Retinal pigment epithelial cell (primary cell): ENCODE results near the gene TMCO1.
"Not testable (repeated sequence)": the region's sequence is repeated elsewhere in the genome, so short reads cannot be mapped to it uniquely, and the experiment has no call there.

Experiments
- DNase-seq: peaks from one replicate; pipeline ENCODE4 v3.0.0-alpha.2; 2010; ENCODE audit warnings: low read depth
- H3K4me3 ChIP-seq: 2 replicates; pipeline ENCODE4 v1.5.1; 2011; ENCODE audit warnings: mild to moderate bottlenecking, low read length, control low read depth, moderate library complexity
- TF ChIP-seq, protein P1 (sequence below): conservative IDR thresholded peaks from 2 replicates; pipeline ENCODE4 v1.5.1; 2011; ENCODE audit warnings: low read depth, low read length, control low read depth, inconsistent platforms

TMCO1 gene

DNA sequence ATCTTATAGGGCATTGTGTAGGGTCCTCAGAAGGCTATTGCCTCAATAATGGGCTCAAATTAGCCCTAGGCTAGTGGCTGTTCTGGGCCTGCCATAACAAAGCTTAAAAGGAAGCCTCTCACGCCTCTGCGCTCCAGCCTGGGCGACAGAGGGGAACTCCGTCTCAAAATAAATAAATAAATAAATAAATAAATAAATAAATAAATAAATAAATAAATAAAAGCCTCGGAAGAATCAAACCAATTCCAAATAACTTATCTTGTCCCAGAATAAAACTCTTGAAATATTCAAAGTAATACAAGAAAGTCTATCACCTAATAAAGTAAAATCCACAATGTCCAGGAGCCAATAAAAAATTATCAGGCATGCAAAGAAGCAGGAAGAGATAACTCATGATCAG is 55.9 kb downstream of the TMCO1 start:
- no peak overlapping the region for H3K4me3 ChIP-seq
- TF ChIP-seq, protein P1, sequence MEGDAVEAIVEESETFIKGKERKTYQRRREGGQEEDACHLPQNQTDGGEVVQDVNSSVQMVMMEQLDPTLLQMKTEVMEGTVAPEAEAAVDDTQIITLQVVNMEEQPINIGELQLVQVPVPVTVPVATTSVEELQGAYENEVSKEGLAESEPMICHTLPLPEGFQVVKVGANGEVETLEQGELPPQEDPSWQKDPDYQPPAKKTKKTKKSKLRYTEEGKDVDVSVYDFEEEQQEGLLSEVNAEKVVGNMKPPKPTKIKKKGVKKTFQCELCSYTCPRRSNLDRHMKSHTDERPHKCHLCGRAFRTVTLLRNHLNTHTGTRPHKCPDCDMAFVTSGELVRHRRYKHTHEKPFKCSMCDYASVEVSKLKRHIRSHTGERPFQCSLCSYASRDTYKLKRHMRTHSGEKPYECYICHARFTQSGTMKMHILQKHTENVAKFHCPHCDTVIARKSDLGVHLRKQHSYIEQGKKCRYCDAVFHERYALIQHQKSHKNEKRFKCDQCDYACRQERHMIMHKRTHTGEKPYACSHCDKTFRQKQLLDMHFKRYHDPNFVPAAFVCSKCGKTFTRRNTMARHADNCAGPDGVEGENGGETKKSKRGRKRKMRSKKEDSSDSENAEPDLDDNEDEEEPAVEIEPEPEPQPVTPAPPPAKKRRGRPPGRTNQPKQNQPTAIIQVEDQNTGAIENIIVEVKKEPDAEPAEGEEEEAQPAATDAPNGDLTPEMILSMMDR = no peak
- DNase-seq = no peak

DNA sequence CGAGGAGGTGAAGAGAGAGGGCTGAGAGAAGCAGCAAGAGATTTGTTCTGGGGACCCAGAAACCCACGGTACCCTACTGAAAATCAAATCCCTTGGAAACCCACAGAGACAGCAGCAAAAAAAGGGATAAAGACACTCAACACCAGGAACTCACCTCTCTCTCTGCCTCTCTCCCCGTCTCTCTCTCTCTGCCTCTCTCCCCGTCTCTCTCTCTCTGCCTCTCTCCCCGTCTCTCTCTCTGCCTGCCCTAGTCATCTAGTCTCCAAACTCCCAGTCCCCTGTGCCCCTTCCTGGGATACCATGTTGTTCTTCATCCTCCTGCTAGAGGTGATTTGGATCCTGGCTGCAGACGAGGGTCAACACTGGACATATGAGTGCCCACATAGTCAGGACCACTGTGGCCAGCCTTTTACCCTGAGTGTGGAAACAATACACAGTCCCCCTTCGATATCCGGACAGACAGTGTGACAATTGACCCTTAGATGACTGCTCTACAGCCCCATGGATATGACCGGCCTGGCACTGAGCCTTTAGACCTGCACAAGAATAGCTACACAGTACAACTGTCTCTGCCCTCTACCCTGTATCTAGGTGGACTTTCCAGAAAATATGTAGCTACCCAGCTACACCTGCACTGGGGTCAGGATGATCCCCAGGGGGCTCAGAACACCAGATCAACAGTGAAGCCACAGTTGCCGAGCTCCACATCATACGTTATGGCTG is 60.5 kb downstream of the TMCO1 start:
- TF ChIP-seq, protein P1 = no peak
- DNase-seq = no peak
- no peak overlapping the region for H3K4me3 ChIP-seq

DNA sequence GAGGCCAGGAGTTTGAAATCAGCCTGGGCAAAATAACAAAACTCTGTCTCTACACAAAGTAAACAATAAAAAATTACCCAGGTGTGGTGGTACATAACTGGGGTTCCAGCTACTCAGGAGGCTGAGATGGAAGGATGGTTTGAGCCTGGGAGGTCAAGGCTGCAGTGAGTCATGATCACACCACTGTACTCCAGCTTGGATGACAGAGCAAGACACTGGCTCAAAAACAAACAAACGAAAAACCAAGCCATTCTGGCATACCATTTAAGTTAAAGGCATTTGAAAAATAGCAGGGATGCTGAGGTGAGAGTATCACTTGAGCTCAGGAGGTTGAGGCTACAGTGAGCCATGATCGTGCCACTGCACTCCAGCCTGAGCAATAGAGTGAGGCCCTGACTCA is 65.0 kb downstream of the TMCO1 start:
- TF ChIP-seq, protein P1 = no peak
- no peak for DNase-seq
- H3K4me3 ChIP-seq = no peak overlapping the region

DNA sequence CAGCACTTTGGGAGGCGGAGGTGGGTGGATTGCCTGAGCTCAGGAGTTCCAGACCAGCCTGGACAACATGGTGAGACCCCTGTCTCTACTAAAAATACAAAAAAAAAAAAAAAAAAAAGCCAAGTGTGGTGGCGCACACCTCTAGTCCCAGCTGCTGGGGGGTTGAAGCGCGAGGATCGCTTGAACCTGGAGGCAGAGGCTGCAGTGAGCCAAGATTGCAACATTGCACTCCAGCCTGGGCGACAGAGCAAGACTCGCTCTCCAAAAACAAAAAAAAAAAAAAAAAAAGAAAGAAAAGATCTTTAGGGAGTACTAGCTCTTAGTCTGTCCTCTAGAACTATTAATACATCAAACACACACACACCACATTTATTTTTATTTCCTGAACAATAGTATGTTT is 66.7 kb downstream of the TMCO1 start:
- DNase-seq, H3K4me3 ChIP-seq: not testable (repeated sequence)

DNA sequence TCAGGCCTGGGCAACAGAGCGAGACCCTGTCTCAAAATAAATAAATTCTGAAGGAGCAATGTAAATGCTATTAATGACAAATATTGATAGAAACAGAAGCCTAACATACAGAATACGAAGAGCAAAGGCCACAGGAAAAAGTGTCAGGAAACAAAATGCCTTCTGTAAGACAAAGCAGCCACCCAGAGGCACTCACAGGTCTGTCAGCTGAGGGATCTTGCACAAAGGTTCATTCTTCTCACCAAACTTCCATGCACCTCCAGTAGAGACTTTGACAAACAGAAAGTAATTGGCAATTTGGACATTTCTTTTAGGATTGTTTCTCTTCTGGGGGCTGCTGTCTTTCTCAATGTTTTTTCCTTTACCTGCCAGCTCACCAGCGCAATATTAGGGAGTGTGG is 69.1 kb downstream of the TMCO1 start:
- H3K4me3 ChIP-seq = no peak overlapping the region
- TF ChIP-seq, protein P1 = no peak
- no peak for DNase-seq

DNA sequence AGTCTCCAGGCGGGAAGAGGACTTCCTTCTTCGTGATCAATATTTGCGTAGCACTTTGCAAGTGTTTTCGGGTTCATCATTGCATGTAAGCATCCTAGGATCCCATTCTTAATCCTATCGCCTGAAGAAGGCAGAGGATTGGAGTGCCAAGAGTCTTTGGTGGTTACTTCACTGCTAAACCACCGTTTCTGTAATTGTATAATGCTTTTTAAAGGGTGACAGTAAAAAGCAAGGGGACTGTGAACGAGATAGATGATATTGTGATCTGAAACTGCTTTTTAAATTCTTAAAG is 70.0 kb downstream of the TMCO1 start:
- TF ChIP-seq, protein P1 = no peak
- H3K4me3 ChIP-seq = peak overlapping the region; percentile 95

DNA sequence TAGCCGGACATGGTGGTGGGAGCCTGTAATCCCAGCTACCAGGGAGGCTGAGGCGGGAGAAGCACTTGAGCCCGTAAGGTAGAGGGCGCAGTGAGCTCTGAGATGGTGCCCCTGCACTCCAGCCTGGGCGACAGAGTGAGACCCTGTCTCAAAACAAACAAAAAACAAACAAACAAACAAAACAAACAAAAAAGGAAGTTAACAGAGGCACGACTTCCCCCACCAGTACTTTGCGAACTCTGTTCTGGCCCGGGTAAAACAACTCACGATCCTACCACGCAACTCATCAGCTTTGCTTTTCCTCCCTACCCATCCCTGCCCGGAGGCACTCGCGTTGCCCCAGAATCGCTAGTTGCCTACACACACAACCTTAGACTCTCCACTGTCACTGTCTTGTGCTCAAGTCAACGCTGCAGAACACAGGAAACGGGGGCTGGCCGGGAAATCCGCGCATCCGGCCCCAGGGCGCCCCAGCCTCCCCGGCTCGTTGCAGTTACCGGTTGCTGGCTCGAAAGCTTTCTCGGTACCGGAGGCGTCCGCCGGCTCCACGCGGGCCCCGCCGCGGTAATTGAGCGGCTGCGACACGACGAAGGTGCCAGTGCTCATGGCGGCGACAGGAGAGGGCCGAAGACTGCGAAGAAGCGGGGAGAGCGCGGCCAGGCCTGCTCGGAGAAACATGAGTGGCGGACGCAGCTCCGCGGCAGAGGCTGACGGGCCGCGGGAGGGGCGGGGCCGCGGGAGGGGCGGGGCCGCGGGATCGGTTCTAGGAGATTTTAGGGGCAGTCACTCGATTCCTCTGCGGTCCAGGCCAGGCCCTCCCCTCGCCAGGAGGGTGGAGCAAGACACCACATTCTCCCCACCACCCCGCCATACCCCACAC is 70.5 kb downstream of the TMCO1 start, which contains the start of gene ALDH9A1:
ALDH9A1 (minus strand) TSS at position 682 of the 880 bp plus-strand sequence; CDS start at position 678, 4 bp downstream.
- peak; percentile 4 for DNase-seq
- H3K4me3 ChIP-seq = peak within 1 kb of the TSS; percentile 95
- TF ChIP-seq, protein P1 = peak; percentile 45

More for the DNA sequence above, 70.0 kb downstream of the TMCO1 start:
- no peak for DNase-seq
